Neutrophil (primary cell): Measurements from ENCODE around the gene PNMA6E.

Experiments
- H3K27ac ChIP-seq: fragments of 200-600 bp; sonication (generic); 2 replicates; pipeline ENCODE4 v1.5.1; 2016; ENCODE audit warnings: mild to moderate bottlenecking, moderate library complexity
- H3K27me3 ChIP-seq: fragments of 200-600 bp; sonication (generic); 2 replicates; pipeline ENCODE4 v1.6.0; 2016; ENCODE audit warnings: mild to moderate bottlenecking
- H3K36me3 ChIP-seq: fragments of 200-600 bp; sonication (generic); 2 replicates; pipeline ENCODE4 v1.5.1; 2017
- H3K4me1 ChIP-seq, 2 experiments: fragments of 200-600 bp in 1 of 2; sonication (generic) in 1 of 2; 1 replicate in 1 of 2; 2 replicates in 1 of 2; pipeline versions ENCODE4 v1.5.1 to v1.6.1; 2013 to 2016; ENCODE audit warnings: low read depth in 1 of 2, low read length in 1 of 2, mild to moderate bottlenecking in 1 of 2, moderate library complexity in 1 of 2; ENCODE audit not compliant: control insufficient read depth in 1 of 2, insufficient read depth in 1 of 2
- H3K4me3 ChIP-seq, 2 experiments: fragments of 200-600 bp in 1 of 2; sonication (generic) in 1 of 2; 1 replicate in 1 of 2; 2 replicates in 1 of 2; pipeline ENCODE4 v1.5.1; 2013 to 2016; ENCODE audit warnings: low read depth in 1 of 2, low read length in 1 of 2, mild to moderate bottlenecking in 1 of 2, moderate library complexity in 1 of 2
- H3K9me3 ChIP-seq: fragments of 200-600 bp; sonication (generic); 2 replicates; pipeline ENCODE4 v1.5.1; 2016
- CTCF ChIP-seq: fragments of 200-600 bp; sonication (generic); IDR thresholded peaks from 2 replicates; pipeline ENCODE4 v1.5.1; 2016; ENCODE audit warnings: antibody characterized with exemption

PNMA6E gene

GRCh38 chrX:153447581-153447960, 46.4 kb upstream of the PNMA6E start:
- Histone ChIP-seq H3K27ac (no peak overlapping the region), H3K27me3 (no peaks in the 10 kb centered on the region), H3K4me3 (no peak overlapping the region), H3K9me3 (no peaks in the 10 kb centered on the region), H3K36me3 (no peaks in the 10 kb centered on the region), H3K4me1 (no peaks in the 10 kb centered on the region)
- TF ChIP-seq CTCF, result no peak

GRCh38 chrX:153446950-153447580, 45.9 kb upstream of the PNMA6E start:
- Histone ChIP-seq H3K9me3 (no peaks in the 10 kb centered on the region), H3K27ac (no peak overlapping the region), H3K4me3 (no peak overlapping the region), H3K36me3 (no peaks in the 10 kb centered on the region), H3K4me1 (no peaks in the 10 kb centered on the region), H3K27me3 (no peaks in the 10 kb centered on the region)
- no peak for TF ChIP-seq CTCF

- no peak overlapping the region for H3K27ac ChIP-seq
- no peaks in the 10 kb centered on the region for H3K36me3 ChIP-seq
- no peaks in the 10 kb centered on the region for H3K9me3 ChIP-seq
- no peak for TF ChIP-seq CTCF
- H3K4me1 ChIP-seq, result no peaks in the 10 kb centered on the region
- H3K4me3 ChIP-seq, result no peak overlapping the region
- no peaks in the 10 kb centered on the region for H3K27me3 ChIP-seq
Observed at GRCh38 chrX:153446636-153446936, 45.4 kb upstream of the PNMA6E start.

DNA sequence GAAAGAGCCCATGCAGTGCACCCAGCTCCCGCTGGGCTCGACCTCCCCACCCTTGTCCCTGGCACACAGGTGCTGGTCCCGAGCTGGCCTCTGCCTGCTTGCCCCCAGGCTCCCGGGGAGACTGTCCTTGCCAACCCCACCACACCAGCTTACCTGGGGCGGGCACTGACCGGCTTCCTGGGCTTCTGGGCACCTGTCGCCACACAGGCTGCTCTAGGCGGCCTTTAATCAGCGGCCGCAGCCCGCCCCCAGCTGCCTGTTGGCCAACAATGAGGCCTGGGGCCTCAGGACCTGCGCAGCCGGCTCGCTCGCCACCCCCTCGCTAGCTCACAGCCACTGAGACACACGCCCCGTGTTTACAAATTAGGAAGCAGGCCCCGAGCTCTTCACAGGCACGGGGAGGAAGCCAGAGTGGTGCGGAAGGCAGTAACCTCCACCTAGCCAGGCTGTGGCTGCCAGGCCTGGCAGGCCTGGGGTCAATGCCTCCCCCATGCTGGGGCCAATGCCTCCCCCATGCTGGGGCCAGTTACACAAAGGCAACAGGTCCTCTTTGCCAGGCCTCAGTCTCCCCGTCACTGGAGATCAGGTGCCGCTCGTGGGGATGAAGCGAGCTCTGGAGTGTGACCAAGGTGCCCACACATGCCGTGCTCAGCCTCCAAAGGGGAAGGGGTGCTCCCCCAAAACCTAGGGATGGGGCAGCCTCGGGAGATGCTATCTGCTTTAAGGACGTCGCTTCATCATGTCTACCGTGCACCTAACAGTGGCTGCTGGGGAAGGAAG, 44.9 kb upstream of the PNMA6E start, which contains the start of gene TREX2:
Gene TREX2, minus strand, starts transcription at position 201 of the 780 bp plus-strand sequence. CDS start 626 bp downstream, outside the sequence.
- no peak within 1 kb of the TSS for H3K4me3 ChIP-seq
- H3K27ac ChIP-seq, result no peak within 1 kb of the TSS
- H3K36me3 ChIP-seq, result no peaks in the 10 kb centered on the region
- no peaks in the 10 kb centered on the region for H3K27me3 ChIP-seq
- H3K4me1 ChIP-seq, result no peaks in the 10 kb centered on the region
- TF ChIP-seq CTCF, result no peak
- no peaks in the 10 kb centered on the region for H3K9me3 ChIP-seq

GRCh38 chrX:153445106-153445855, 44.1 kb upstream of the PNMA6E start:
- Histone ChIP-seq H3K4me1 (no peaks in the 10 kb centered on the region), H3K27ac (no peak overlapping the region), H3K36me3 (no peaks in the 10 kb centered on the region), H3K9me3 (no peaks in the 10 kb centered on the region), H3K27me3 (no peaks in the 10 kb centered on the region), H3K4me3 (no peak overlapping the region)
- TF ChIP-seq CTCF, result no peak
